Measurements from ENCODE around the gene TMEM240.

- TF ChIP-seq CTCF (IDR thresholded peaks at IDR 0.05): no peak
- no peak for TF ChIP-seq POLR2A (IDR thresholded peaks at IDR 0.05)
Observed at GRCh38 chr1:1489861-1490260, 50.6 kb downstream of the TMEM240 start.

All from adrenal gland (tissue), 5 donors.